HL-60 (cell line): ENCODE measurements around the gene CHPF2.

Experiments
- CTCF ChIP-seq: IDR thresholded peaks from one replicate; pipeline ENCODE4 v1.5.1; 2011; ENCODE audit warnings: low read length, control low read depth, inconsistent platforms; ENCODE audit not compliant: insufficient read depth
- POLR2AphosphoS5 ChIP-seq: IDR thresholded peaks from 2 replicates; pipeline ENCODE4 v1.6.1; 2012; ENCODE audit warnings: low read depth
- SPI1 ChIP-seq: IDR thresholded peaks from 2 replicates; pipeline ENCODE4 v1.6.1; 2012; ENCODE audit warnings: low read depth, mild to moderate bottlenecking, borderline replicate concordance

- TF ChIP-seq CTCF = no peak
- TF ChIP-seq POLR2AphosphoS5 = no peak
- TF ChIP-seq SPI1 = no peak
Measured at GRCh38 chr7:151272405-151272804, 40.1 kb downstream of the CHPF2 start.
